Femur (tissue), 1 donor: Measurements from ENCODE around the gene CAMK2A.
A peak's percentile ranks its signal among the peaks of the same experiment; 100 is the strongest.

Source experiments
- DNase-seq: peaks from one replicate; pipeline ENCODE4 v3.0.0-alpha.2; 2017

The CAMK2A gene

DNA sequence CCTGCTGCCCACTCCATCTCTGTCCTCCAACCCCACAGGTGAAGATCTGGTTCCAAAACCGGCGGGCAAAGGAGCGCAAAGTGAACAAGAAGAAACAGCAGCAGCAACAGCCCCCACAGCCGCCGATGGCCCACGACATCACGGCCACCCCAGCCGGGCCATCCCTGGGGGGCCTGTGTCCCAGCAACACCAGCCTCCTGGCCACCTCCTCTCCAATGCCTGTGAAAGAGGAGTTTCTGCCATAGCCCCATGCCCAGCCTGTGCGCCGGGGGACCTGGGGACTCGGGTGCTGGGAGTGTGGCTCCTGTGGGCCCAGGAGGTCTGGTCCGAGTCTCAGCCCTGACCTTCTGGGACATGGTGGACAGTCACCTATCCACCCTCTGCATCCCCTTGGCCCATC, 106.1 kb downstream of the CAMK2A start:
- no peak for DNase-seq

DNA sequence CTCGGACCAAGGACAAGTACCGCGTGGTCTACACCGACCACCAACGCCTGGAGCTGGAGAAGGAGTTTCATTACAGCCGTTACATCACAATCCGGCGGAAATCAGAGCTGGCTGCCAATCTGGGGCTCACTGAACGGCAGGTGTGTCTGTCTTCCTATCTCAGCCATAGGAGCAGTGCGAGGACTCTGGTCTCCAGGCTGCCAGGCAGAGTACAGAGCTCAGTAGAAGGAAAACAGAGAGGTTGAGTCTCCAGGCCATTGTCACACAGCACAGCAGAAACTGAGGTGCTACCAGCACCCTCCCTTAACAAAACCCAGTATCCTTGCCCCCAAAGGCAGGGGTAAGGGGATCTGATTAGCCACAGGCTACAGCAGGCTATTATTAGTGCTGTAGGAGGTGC, 106.8 kb downstream of the CAMK2A start:
- no peak for DNase-seq

DNA sequence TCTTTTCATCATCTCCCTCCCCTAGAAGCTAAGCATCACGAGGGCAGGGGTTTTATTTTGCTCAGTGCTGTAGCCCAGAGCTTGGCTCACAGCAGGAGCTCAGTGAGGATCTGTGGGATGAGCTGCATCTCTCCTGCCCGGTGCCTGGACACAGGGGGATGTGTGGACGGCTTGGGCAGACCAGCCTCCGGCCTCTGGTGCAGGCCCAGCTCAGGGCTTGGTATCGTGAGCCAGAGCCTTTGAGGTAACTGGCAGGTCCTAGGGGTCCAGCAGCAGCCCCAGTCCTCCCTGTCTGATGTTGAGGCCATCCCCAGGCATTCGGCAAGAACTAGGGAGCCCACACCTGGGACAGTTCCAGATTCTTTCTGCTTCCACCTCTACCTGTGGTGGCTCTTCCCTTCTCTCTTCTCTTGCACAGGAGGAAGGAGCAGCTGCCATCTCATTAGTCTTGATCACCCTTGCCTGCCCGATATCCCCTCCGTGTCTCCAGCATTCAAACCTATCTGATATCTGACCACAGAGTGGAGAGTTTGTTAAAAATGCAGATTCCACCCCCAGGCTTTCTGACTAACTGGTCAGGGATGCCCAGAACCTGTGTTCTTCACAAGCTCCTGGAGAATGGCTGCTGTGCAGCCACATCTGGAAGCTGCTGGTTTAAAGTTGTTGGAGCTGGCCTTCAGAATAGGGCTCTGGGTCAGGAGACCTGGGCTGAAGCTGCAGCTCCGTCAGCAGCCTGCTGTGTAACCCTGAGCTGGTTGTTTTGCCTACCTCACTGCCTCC, 107.6 kb downstream of the CAMK2A start:
- DNase-seq: no peak

DNA sequence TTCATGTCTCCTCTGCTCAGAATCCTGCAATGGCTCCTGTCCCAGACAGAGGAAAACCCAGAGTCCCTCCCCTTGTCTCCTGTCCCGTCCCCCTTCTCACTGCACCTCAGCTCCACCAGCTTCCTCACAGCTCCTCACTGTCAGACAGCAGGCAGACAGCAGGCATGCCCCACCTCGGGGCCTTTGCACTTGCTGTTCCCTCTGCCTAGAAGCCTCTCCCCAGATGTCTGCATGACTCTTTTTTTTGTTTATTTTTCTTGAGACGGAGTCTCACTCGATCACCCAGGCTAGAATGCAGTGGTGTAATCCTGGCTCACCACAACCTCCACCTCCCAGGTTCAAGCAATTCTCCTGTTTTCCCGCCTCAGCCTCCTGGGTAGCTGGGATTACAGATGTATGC, 108.5 kb downstream of the CAMK2A start:
- DNase-seq: no peak

DNA sequence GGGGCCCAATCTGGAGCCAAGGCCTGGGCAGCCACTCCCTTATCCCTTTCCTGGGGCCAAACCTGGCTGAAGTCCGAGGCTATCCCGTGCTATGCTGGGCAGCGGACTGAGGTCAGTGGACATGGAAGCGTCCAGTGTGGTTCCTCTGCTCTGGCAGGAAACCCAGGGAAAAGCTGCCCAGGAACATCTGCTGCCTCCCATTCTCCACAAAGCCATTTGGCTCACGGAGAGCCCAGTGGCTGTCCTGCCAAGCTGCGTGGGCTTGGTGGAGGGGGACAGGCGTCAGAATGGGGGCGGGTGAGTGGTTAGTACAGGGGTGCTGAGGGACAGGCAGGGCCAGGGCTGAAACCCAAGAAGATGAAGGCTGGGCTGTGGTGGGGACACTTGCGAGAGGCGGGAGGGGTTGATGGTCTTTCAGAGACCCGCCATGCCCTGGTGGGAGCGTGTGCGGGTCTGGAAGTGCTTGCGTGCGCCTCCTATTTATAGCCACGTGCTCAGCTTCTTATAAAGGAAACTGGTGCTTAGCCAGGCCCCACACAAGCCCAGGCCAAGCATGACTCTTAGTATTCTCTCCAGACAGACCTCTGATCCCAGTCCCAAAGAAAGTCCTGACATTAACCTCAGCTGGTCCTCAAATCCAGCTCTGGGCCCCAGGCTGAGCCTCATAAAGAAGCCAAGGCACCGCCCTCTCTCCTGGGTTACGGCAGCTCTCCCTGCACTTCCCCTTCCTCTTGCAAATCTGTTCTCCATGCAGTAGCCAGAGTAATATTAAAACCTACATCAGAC, 109.1 kb downstream of the CAMK2A start:
- DNase-seq: peak; percentile 89

DNA sequence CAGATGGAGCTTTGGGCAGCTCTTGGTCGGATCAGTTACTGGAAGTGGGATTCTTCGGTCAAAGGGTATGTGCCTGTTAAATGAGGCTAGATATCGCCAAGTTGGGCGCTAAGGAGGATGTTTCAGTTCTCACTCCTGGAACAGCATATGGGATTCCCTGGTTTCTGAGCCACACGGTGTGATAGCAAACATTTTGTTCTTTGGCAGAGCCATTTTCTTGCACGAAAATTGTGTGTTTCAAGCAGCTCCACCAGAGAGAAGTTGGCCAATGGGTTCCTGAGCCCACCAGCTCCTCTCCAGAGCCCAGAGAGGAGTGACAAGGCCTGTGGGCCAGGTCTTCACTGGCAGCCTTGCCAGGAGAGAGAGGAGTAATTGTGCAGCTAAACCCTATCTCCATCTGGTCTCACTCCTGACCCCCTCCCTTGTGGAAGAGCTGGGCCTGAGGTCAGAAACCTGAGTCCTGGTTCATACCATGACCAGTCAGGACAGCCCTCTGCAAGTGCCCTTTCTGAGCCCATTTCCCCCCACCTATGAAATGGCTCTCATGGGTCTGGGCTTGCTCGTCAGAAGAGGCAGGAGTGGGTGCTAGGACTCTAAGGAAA, 110.5 kb downstream of the CAMK2A start:
- no peak for DNase-seq

DNA sequence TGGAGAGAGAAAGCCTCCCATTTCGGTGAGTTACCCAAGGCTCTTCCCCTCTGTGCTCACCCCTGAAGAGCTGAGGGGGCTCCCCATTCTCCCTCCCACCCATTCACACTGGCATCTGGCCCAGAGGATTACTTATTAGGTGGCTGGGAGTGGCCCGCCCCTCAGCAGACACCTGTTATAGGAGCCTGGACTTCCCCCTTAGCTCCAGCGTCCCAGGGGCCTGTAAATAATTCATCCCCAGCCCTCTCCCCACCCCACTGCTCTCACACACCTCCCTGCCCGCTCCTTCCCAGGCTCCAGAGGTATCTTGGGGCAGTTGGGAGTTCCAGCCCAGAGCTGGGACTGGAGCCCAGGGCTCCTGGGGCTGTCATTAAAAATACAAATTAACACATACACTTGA, 111.3 kb downstream of the CAMK2A start:
- DNase-seq: no peak

DNA sequence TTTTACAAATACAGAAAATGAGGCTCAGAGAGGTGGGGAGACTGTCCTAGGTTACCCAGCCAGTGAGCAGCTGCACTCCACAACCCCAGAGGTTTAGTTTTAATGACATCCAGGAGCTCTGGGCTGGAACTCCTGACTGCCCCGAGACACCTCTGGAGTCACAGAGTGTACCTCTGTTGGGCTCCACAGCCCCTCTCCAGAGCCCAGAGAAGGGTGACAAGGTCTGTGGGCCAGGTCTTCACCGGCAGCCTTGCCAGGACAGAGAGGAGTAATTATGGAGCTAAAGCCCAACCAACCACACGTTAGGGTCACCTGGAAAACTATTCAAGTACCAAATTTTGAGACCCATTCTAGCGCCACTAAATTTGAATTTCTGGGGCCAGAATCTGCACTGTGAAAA, 111.9 kb downstream of the CAMK2A start:
- no peak for DNase-seq

DNA sequence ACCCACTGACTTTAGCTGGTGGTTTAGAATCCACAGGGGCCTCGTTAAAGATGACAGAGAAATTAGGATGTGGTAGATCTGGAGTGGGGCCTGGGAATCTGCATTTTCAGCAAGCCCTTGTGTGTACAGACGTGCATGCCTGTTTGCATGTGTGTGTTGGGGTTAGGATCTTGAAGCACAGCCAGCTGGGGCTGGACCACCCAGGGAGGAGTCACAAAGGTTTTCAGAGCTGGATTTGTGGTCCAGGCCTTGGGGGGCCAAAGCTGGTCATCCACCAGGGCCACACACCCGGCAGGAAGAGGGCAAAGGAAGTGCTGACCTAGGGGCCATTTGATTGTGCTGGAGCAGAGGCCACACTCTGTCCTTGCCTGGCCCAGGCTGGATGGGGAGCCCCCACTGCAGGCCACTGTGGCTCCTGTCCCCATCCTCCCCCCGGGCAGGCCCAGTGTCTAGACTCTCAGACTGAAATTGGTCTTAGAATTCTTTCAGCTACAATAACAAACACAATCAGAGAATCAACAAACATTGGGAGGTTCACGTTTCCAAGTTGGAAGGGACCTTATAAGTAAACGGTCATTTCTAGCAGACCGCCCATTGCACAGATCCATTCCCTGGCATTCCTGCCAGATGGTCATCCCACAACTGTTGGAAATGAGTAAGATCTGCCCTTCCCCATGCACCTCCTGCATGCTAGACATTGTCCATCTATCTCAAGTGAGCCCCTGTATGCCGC, 112.7 kb downstream of the CAMK2A start:
- no peak for DNase-seq

DNA sequence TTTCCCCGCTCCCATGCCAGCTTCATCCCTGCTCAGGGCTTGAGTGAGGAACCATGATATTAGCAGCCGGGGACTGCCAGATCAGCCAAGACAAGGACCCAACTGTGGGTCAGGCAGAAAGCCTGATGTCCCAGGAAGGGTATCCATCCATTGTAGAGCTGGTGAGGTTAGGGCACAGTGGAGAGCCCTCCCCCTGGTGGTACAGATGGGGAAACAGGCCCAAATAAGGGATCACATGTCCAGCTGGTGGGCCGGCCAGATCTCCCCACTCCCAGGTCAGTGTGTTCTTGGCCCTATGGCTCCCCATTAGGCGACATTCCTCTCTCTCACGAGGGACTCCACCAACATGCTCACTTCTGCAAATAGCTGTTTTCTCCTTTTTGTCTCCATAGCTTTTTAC, 114.0 kb downstream of the CAMK2A start:
- no peak for DNase-seq

DNA sequence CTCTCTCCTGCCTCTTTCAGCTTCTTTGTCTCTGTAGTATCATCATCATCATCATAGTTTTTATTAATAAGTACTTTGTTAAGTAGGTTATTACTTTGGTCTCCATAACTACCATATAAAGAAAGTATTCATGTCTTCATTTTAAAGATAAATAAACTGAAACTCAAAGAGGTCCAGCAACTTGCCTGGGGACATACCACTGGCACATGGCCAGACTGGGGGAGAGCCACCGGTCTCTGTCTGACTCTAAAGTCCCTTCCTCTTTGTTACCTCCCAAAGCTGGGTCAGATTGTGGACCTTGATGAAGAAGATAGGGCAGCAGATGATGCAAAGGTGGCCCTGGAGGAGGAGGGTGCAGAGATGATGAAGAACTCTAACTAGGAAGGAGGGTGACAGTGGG, 114.5 kb downstream of the CAMK2A start:
- DNase-seq: no peak

DNA sequence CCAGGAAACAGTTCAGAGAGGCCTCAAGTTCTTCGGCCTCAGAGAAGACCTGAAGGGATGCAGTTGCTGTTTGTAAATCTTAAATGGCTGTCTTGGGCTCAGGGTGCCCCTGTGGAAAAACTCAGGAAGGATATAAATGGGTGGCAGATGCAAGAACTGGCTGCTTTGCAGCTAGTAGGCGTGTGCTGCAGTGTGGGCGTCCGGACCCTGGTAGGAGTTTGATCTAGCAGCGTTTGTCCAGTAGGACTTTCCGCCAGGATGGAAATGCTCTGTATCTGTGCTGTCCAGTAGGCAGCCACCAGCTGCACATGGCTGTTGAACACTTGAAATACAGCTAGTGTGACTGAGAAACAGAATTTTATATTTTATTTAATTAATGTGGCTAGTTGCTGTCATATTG, 115.3 kb downstream of the CAMK2A start:
- no peak for DNase-seq

DNA sequence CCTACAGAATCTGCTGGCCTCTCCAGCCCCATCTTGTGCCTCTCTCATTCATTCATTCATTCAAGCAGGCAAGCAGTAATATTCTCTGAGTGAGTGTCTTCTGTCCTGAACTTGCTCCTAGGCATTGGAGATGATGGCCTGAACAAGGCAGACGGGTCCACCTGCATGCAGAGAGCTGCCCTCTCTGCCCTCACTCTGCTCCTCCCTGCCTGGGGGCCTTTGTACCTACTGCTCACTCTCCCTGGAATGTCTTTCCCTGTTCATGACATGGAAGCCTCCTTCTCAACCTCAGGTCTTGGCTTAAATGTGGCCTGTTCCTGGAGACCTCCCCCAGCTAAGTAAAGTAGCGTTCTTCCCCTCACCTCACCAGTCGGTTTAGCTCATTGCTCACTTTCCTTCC, 116.4 kb downstream of the CAMK2A start:
- DNase-seq: no peak

DNA sequence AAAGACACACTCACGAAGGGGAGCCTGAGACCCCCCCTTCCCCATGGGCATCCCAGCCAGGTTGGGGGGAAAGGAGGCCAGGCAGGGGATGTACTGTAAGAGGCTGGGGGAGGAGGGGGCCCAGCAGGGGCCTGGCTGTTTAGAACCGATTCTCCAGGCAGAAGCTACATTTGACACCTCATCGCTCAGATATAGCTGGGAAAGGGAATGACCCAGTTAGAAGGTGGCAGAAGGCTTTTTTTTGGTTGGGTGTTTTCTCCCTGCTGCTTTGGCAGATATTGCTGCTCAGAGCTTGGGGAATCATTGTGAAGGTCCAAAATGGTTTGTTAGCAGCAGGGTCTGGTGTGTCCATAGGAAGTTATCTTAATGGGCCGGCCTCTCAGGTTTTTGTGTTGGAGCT, 117.0 kb downstream of the CAMK2A start:
- no peak for DNase-seq

DNA sequence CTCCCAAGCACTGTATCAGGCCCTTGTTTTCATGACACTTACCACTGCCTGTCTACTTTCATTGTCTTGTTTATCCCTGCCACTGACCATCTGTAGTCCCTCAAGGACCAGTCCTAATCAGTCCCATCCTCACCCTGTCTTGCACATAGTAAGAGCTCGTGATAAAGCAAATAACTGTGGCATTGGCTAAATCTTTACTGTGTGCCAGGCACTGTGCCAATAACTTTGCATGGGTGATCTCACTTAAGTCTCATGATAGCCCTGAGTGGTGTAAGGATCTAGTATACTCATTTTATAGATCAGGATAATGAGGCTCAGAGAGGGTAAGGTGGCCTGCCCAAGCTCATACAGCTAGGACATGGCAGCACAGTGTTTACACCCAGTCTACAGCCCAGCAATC, 117.4 kb downstream of the CAMK2A start:
- no peak for DNase-seq
